ENCODE results near the gene DGKQ. TPM values are rescaled to one million over a fixed set of nuclear protein-coding genes. Genes with fewer than 3 reads are reported as not detected.
"Not testable (repeated sequence)": the region's sequence is repeated elsewhere in the genome, so short reads cannot be mapped to it uniquely, and the experiment has no call there.

DGKQ gene
- total RNA-seq, 1 experiment from 2014 or later, result 14.2 TPM

DNA sequence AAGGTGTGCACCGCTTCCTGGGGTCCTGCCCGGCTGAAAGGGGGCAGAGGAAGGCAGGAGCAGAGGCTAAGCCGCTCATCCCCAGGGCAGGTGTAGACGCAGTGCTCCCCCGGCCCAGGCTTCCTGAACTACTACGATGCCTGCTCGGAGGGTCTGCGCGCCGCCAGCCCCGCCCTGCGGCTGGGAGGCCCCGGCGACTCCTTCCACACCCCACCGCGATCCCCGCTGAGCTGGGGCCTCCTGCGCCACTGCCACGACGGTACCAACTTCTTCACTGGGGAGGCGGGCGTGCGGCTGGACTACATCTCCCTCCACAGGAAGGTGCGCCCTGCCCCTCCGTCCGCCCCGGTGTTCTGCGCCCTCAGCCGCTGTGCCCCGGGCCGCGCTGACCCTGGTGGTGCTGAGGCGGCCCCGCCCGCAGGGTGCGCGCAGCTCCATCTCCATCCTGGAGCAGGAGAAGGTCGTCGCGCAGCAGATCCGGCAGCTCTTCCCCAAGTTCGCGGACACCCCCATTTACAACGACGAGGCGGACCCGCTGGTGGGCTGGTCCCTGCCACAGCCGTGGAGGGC lies 28.3 kb upstream of the DGKQ start:
- ChIA-PET CTCF (no interaction called here), POLR2A (ENCODE audit: unreplicated experiment) (no interaction called here)
- no peak overlapping the region for H3K9ac ChIP-seq (ENCODE audit: low read length)
- no peaks in the 10 kb centered on the region for H3K9me3 ChIP-seq (ENCODE audit: low read length)
- peaks cover 14% of the 10 kb centered on the region for H3K27me3 ChIP-seq (ENCODE audit: low read length)
- no TSS peak for BruUV-seq (replicated peaks)
- H3K4me1 ChIP-seq (ENCODE audit: insufficient read depth, low read length), result no peaks in the 10 kb centered on the region
- no peaks in the 10 kb centered on the region for H4K20me1 ChIP-seq (ENCODE audit: low read length)
- TF ChIP-seq EZH2phosphoT487 (IDR thresholded peaks at IDR 0.05; ENCODE audit: borderline replicate concordance, low read length), result no peak
- H3F3A ChIP-seq (ENCODE audit: low read length, unreplicated experiment), result no peaks in the 10 kb centered on the region
- no peak overlapping the region for H2AFZ ChIP-seq (ENCODE audit: low read length)
- no peak overlapping the region for H3K4me3 ChIP-seq (ENCODE audit: low read length)
- DNase-seq, result no peak
- no peak overlapping the region for H3K27ac ChIP-seq (ENCODE audit: low read length)
- no peaks in the 10 kb centered on the region for H3K9me2 ChIP-seq (replicated peaks; ENCODE audit: low read length)
- no peak overlapping the region for H3K4me2 ChIP-seq (ENCODE audit: low read length)
- H3K36me3 ChIP-seq (ENCODE audit: low read depth, low read length), result no peaks in the 10 kb centered on the region
- H3K79me2 ChIP-seq (ENCODE audit: low read length), result no peaks in the 10 kb centered on the region
- no peak for ATAC-seq
- intact Hi-C loops (cut with micrococcal nuclease), result no loop called here

DNA sequence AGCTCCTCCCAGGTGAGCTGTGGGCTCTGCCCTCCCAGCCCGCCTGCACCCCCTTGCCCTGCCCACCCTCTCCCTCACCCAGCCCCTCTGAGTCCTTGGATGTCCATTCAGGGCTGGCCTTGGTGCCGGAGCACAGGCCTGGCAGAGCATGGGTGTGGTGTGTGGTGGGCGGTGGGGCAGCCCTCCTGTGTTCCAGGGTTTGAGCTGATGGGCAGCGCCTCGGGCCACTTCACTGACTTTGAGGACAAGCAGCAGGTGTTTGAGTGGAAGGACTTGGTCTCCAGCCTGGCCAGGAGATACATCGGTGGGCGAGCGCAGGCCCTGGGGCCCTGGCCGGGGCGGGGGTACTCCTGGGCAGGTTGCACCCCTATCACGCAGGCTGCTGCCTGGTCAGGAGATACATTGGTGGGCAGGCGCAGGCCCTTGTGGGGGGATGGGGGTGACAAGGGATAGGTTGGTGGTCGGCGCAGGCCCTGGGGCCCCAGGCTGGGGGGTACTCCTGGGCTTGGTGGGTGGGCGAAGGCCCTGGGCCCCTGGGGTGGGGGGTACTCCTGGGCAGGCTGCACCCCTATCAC lies 27.4 kb upstream of the DGKQ start:
- ATAC-seq (no peak), DNase-seq (no peak)
- Histone ChIP-seq H3K4me1 (ENCODE audit: insufficient read depth, low read length) (no peaks in the 10 kb centered on the region), H4K20me1 (ENCODE audit: low read length) (no peaks in the 10 kb centered on the region), H3F3A (ENCODE audit: low read length, unreplicated experiment) (no peaks in the 10 kb centered on the region), H2AFZ (ENCODE audit: low read length) (no peak overlapping the region), H3K27ac (ENCODE audit: low read length) (no peak overlapping the region), H3K79me2 (ENCODE audit: low read length) (no peaks in the 10 kb centered on the region), H3K27me3 (ENCODE audit: low read length) (peaks cover 14% of the 10 kb centered on the region), H3K9me2 (replicated peaks; ENCODE audit: low read length) (no peaks in the 10 kb centered on the region), H3K4me3 (ENCODE audit: low read length) (no peak overlapping the region), H3K9ac (ENCODE audit: low read length) (no peak overlapping the region), H3K4me2 (ENCODE audit: low read length) (no peak overlapping the region), H3K9me3 (ENCODE audit: low read length) (no peaks in the 10 kb centered on the region), H3K36me3 (ENCODE audit: low read depth, low read length) (no peaks in the 10 kb centered on the region)
- ChIA-PET CTCF (no interaction called here), POLR2A (ENCODE audit: unreplicated experiment) (interaction anchor here (0.6 kb wide), 1 partner anchor 14 kb away, joined by 5 read pairs; the partner anchor contains the start of gene IDUA)
- no TSS peak for BruUV-seq (replicated peaks)
- intact Hi-C loops (cut with micrococcal nuclease), result no loop called here
- no peak for TF ChIP-seq EZH2phosphoT487 (IDR thresholded peaks at IDR 0.05; ENCODE audit: borderline replicate concordance, low read length)
- TF ChIP-seq EZH2 (IDR thresholded peaks at IDR 0.05; ENCODE audit: low read length, unreplicated experiment), result no peak
- TF ChIP-seq, protein P1, sequence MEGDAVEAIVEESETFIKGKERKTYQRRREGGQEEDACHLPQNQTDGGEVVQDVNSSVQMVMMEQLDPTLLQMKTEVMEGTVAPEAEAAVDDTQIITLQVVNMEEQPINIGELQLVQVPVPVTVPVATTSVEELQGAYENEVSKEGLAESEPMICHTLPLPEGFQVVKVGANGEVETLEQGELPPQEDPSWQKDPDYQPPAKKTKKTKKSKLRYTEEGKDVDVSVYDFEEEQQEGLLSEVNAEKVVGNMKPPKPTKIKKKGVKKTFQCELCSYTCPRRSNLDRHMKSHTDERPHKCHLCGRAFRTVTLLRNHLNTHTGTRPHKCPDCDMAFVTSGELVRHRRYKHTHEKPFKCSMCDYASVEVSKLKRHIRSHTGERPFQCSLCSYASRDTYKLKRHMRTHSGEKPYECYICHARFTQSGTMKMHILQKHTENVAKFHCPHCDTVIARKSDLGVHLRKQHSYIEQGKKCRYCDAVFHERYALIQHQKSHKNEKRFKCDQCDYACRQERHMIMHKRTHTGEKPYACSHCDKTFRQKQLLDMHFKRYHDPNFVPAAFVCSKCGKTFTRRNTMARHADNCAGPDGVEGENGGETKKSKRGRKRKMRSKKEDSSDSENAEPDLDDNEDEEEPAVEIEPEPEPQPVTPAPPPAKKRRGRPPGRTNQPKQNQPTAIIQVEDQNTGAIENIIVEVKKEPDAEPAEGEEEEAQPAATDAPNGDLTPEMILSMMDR (conservative IDR thresholded peaks at IDR 0.05; ENCODE audit: low read depth, low read length), result no peak

DNA sequence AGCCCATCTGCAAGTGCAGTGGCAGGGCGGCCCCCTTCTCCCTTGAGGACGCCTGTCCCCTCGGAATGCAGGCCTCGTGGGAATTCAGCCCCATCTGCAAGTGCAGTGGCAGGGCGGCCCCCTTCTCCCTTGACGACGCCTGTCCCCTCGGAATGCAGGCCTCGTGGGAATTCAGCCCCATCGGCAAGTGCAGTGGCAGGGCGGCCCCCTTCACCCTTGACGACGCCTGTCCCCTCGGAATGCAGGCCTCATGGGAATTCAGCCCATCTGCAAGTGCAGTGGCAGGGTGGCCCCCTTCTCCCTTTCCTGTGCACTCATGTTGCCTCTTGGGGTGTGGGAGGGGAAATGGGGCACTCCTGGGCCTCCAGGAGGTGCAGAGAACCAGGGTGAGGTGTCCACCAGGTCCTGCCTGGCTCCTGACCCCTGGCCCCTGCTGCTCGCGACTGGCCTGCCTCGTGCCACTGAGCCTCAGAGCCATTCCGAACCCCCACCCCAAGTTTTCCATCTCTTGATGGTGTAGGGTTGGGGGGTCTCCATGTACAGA lies 26.6 kb upstream of the DGKQ start:
- ChIA-PET CTCF (no interaction called here), POLR2A (ENCODE audit: unreplicated experiment) (interaction anchor here (0.6 kb wide), 1 partner anchor 13 kb away, joined by 5 read pairs; the partner anchor contains the start of gene IDUA)
- intact Hi-C loops (cut with micrococcal nuclease), result no loop called here
- Histone ChIP-seq H3K4me1 (ENCODE audit: insufficient read depth, low read length) (no peaks in the 10 kb centered on the region), H3K36me3 (ENCODE audit: low read depth, low read length) (no peaks in the 10 kb centered on the region), H3F3A (ENCODE audit: low read length, unreplicated experiment) (no peaks in the 10 kb centered on the region), H3K27me3 (ENCODE audit: low read length) (peaks cover 14% of the 10 kb centered on the region), H3K79me2 (ENCODE audit: low read length) (no peaks in the 10 kb centered on the region), H2AFZ (ENCODE audit: low read length) (no peak overlapping the region), H3K9me2 (replicated peaks; ENCODE audit: low read length) (no peaks in the 10 kb centered on the region), H3K4me2 (ENCODE audit: low read length) (no peak overlapping the region), H3K27ac (ENCODE audit: low read length) (no peak overlapping the region), H4K20me1 (ENCODE audit: low read length) (no peaks in the 10 kb centered on the region), H3K9me3 (ENCODE audit: low read length) (no peaks in the 10 kb centered on the region), H3K4me3 (ENCODE audit: low read length) (no peak overlapping the region), H3K9ac (ENCODE audit: low read length) (no peak overlapping the region)
- BruUV-seq (replicated peaks), result no TSS peak
- no peak for ATAC-seq
- DNase-seq, result no peak
- no peak for TF ChIP-seq EZH2 (IDR thresholded peaks at IDR 0.05; ENCODE audit: low read length, unreplicated experiment)
- TF ChIP-seq, protein P1 (conservative IDR thresholded peaks at IDR 0.05; ENCODE audit: low read depth, low read length), result no peak
- no peak for TF ChIP-seq EZH2phosphoT487 (IDR thresholded peaks at IDR 0.05; ENCODE audit: borderline replicate concordance, low read length)

DNA sequence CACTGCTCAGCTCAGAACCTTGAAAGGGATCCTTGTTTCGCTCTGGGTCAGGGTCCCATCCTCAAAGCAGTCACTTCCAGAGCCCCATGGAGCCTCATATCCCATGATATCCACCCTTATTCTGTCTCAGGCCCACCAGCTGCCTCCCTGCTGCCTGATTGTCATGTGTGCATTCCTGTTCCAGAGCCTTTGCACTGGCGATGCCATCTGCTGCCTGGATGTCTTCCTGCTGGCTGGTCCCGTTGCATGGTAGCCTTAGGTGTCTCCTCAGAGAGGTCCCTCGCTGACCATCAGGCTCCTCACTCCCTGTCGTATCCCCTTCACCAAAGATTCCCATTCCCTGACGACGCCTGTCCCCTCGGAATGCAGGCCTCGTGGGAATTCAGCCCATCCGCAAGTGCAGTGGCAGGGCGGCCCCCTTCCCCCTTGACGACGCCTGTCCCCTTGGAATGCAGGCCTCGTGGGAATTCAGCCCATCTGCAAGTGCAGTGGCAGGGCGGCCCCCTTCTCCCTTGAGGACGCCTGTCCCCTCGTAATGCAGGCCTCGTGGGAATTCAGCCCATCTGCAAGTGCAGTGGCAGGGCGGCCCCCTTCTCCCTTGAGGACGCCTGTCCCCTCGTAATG lies 26.0 kb upstream of the DGKQ start:
- H3K9ac ChIP-seq (ENCODE audit: low read length); POLR2A ChIA-PET (ENCODE audit: unreplicated experiment); H3K79me2 ChIP-seq (ENCODE audit: low read length); ATAC-seq; intact Hi-C loops (cut with micrococcal nuclease); H4K20me1 ChIP-seq (ENCODE audit: low read length); H3K9me2 ChIP-seq (replicated peaks; ENCODE audit: low read length); H3K27ac ChIP-seq (ENCODE audit: low read length); H3F3A ChIP-seq (ENCODE audit: low read length, unreplicated experiment); H3K4me1 ChIP-seq (ENCODE audit: insufficient read depth, low read length); H3K36me3 ChIP-seq (ENCODE audit: low read depth, low read length); H3K4me2 ChIP-seq (ENCODE audit: low read length); DNase-seq; BruUV-seq (replicated peaks); H3K9me3 ChIP-seq (ENCODE audit: low read length); H3K4me3 ChIP-seq (ENCODE audit: low read length); H2AFZ ChIP-seq (ENCODE audit: low read length): not testable (repeated sequence)
- peaks cover 14% of the 10 kb centered on the region for H3K27me3 ChIP-seq (ENCODE audit: low read length)
- CTCF ChIA-PET, result interaction anchor here (0.7 kb wide), 1 partner anchor 10 kb away, joined by 4 read pairs; no protein-coding TSS in a partner anchor

All from PC-3 (cell line).